Left ventricle myocardium inferior (tissue), 1 donor: ENCODE measurements around the gene ATXN7L1. TPM values are rescaled to one million over a fixed set of nuclear protein-coding genes. Genes with fewer than 3 reads are reported as not detected.

Source experiments
- total RNA-seq: library from RNA; stranded (reverse); fragmentation: NEBNext Ultra II Directional; extraction: Animal tissue kit (Norgen Biotek cat#: 25700); gene quantifications from one replicate; pipeline ENCODE4 v1.2.1, GENCODE V29; 2021
- donor health status: DM: no; HTN: yes; CAD: no; lungs with severe emphysema.

The ATXN7L1 gene
- total RNA-seq, 1 donor from 2014 or later, result 6.2 TPM

Other genes with a start within 250 kb of the ATXN7L1 start
- 11.4 TPM for gene CDHR3, start 86.7 kb upstream of the ATXN7L1 start, total RNA-seq
- 83.6 TPM for gene SYPL1, start 235.7 kb upstream of the ATXN7L1 start, total RNA-seq